ENCODE results near the gene ACTR10.

DNA sequence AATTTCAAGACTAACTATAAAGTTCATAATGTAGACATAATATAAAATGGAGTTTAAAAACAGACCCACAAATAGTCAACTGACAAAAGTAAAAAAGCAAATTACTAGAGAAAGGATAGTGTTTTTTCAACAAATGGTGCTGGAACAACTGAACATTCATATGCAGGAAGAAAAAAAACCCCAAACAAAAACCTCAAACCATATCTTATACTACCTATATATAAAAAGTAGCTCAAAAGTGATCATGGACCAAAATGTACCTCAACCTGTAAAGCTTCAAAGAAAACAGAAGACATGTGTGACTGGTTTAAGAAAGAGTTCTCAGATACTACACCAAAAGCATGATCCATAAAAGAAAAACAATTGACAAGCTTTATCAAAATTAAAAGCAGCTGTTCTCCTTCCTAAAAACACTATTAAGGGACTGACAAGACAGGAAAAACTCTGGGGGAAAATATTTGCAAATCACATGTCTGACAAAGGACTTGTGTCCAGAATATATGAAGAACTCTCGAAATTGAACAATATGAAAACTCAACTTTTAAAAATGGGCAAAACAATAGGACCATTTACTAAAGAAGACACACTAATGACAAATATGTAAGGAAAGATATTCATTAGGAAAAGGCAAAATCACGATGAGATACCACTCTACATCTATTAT, 75.7 kb downstream of the ACTR10 start:
- TF ChIP-seq, protein P1, sequence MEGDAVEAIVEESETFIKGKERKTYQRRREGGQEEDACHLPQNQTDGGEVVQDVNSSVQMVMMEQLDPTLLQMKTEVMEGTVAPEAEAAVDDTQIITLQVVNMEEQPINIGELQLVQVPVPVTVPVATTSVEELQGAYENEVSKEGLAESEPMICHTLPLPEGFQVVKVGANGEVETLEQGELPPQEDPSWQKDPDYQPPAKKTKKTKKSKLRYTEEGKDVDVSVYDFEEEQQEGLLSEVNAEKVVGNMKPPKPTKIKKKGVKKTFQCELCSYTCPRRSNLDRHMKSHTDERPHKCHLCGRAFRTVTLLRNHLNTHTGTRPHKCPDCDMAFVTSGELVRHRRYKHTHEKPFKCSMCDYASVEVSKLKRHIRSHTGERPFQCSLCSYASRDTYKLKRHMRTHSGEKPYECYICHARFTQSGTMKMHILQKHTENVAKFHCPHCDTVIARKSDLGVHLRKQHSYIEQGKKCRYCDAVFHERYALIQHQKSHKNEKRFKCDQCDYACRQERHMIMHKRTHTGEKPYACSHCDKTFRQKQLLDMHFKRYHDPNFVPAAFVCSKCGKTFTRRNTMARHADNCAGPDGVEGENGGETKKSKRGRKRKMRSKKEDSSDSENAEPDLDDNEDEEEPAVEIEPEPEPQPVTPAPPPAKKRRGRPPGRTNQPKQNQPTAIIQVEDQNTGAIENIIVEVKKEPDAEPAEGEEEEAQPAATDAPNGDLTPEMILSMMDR (IDR thresholded peaks at IDR 0.05), result no peak
- TF ChIP-seq POLR2A (IDR thresholded peaks at IDR 0.05), result no peak

Measured in testis (tissue), 2 donors.